ENCODE measurements around the gene PCDHGB4. TPM values are rescaled to one million over a fixed set of nuclear protein-coding genes. Genes with fewer than 3 reads are reported as not detected.

Gene PCDHGB4
- total RNA-seq, 2 experiments from 2014 or later: 6.9 to 9.3 TPM

DNA sequence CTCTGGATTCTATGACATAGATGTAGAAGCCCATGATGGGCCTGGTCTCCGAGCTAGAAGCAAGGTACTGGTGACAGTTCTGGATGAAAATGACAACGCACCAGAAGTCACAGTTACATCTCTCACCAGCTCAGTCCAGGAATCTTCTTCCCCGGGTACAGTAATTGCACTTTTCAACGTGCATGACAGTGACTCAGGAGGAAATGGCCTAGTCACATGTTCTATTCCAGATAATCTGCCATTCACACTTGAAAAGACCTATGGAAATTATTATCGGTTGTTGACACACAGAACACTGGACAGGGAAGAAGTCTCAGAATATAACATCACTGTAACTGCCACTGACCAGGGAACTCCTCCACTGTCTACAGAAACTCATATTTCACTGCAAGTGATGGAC, 31.4 kb upstream of the PCDHGB4 start:
- no peak overlapping the region for H3K27ac ChIP-seq (ENCODE audit: low read depth, low read length, poor library complexity, severe bottlenecking)
- H3K4me1 ChIP-seq (ENCODE audit: insufficient read depth, low read length, poor library complexity, severe bottlenecking): peaks cover 19% of the 10 kb centered on the region
- H3K4me3 ChIP-seq (ENCODE audit: low read depth, low read length, poor library complexity, severe bottlenecking): no peak overlapping the region
- H2AFZ ChIP-seq (ENCODE audit: low read length): no peak overlapping the region
- ChIA-PET CTCF (ENCODE audit: unreplicated experiment) (interaction anchor here (1.1 to 1.4 kb wide), 2 partner anchors 37 to 208 kb away, joined by 3 read pairs; no protein-coding TSS in a partner anchor), POLR2A (interaction anchor here (0.5 kb wide), 1 partner anchor 185 kb away, joined by 3 read pairs; no protein-coding TSS in a partner anchor)
- BruUV-seq (replicated peaks): no TSS peak
- TF ChIP-seq, protein P1, sequence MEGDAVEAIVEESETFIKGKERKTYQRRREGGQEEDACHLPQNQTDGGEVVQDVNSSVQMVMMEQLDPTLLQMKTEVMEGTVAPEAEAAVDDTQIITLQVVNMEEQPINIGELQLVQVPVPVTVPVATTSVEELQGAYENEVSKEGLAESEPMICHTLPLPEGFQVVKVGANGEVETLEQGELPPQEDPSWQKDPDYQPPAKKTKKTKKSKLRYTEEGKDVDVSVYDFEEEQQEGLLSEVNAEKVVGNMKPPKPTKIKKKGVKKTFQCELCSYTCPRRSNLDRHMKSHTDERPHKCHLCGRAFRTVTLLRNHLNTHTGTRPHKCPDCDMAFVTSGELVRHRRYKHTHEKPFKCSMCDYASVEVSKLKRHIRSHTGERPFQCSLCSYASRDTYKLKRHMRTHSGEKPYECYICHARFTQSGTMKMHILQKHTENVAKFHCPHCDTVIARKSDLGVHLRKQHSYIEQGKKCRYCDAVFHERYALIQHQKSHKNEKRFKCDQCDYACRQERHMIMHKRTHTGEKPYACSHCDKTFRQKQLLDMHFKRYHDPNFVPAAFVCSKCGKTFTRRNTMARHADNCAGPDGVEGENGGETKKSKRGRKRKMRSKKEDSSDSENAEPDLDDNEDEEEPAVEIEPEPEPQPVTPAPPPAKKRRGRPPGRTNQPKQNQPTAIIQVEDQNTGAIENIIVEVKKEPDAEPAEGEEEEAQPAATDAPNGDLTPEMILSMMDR (conservative IDR thresholded peaks at IDR 0.05; ENCODE audit: low read length): no peak
- no peak for TF ChIP-seq EZH2phosphoT487 (IDR thresholded peaks at IDR 0.05; ENCODE audit: borderline replicate concordance, low read depth, low read length)
- no peaks in the 10 kb centered on the region for H3K9me2 ChIP-seq (ENCODE audit: insufficient read depth, low read length)
- DNase-seq (ENCODE audit: low spot score): no peak
- H4K20me1 ChIP-seq (ENCODE audit: insufficient read depth, low read length): no peaks in the 10 kb centered on the region
- peaks cover 7% of the 10 kb centered on the region; the same call in 1 of the 2 replicates for H3K79me2 ChIP-seq (ENCODE audit: insufficient read depth, low read depth, low read length)
- intact Hi-C loops (cut with micrococcal nuclease; ENCODE audit: unreplicated experiment): loop anchor here (5.0 to 10.0 kb wide), 2 partner anchors 56 to 161 kb away; partner anchors contain the start of genes PCDHB10, PCDHB11 and PCDHGA10
- H3K9me3 ChIP-seq (ENCODE audit: low read length): no peaks in the 10 kb centered on the region; the same call in 1 of the 2 replicates
- no peaks in the 10 kb centered on the region; the same call in 1 of the 2 replicates for H3K36me3 ChIP-seq (ENCODE audit: insufficient read depth, low read length)
- no peak overlapping the region for H3K4me2 ChIP-seq (ENCODE audit: low read length)

GRCh38 chr5:141356950-141357349, 30.5 kb upstream of the PCDHGB4 start:
- Histone ChIP-seq H3K36me3 (ENCODE audit: insufficient read depth, low read length) (no peaks in the 10 kb centered on the region; the same call in 1 of the 2 replicates), H3K4me1 (ENCODE audit: insufficient read depth, low read length, poor library complexity, severe bottlenecking) (peaks cover 25% of the 10 kb centered on the region), H3K4me2 (ENCODE audit: low read length) (no peak overlapping the region), H3K9me3 (ENCODE audit: low read length) (no peaks in the 10 kb centered on the region; the same call in 1 of the 2 replicates), H3K79me2 (ENCODE audit: insufficient read depth, low read depth, low read length) (peaks cover 7% of the 10 kb centered on the region; the same call in 1 of the 2 replicates), H3K4me3 (ENCODE audit: low read depth, low read length, poor library complexity, severe bottlenecking) (no peak overlapping the region), H3K9me2 (ENCODE audit: insufficient read depth, low read length) (no peaks in the 10 kb centered on the region), H3K27ac (ENCODE audit: low read depth, low read length, poor library complexity, severe bottlenecking) (no peak overlapping the region), H4K20me1 (ENCODE audit: insufficient read depth, low read length) (no peaks in the 10 kb centered on the region), H2AFZ (ENCODE audit: low read length) (no peak overlapping the region)
- TF ChIP-seq, protein P1 (conservative IDR thresholded peaks at IDR 0.05; ENCODE audit: low read length): no peak
- POLR2A ChIA-PET: no interaction called here
- CTCF ChIA-PET (ENCODE audit: unreplicated experiment): no interaction called here
- no TSS peak for BruUV-seq (replicated peaks)
- DNase-seq (ENCODE audit: low spot score): no peak
- intact Hi-C loops (cut with micrococcal nuclease; ENCODE audit: unreplicated experiment): loop anchor here (5.0 to 10.0 kb wide), 2 partner anchors 55 to 162 kb away; partner anchors contain the start of genes PCDHB10, PCDHB11 and PCDHGA10
